PC-3 (cell line): ENCODE measurements around the gene HERC2. TPM values are rescaled to one million over a fixed set of nuclear protein-coding genes. Genes with fewer than 3 reads are reported as not detected.

ENCODE experiments used
- ATAC-seq: fragments of 200-7000 bp; cut with Tn5 transposase; 2 replicates; pipeline ENCODE4 v1.9.1; 2020; ENCODE audit warnings: mild to moderate bottlenecking, moderate library complexity
- BruUV-seq: library from RNA; stranded (reverse); fragments of 400-500 nt; replicated peaks from 2 replicates; lab custom pipeline; 2021; lab: Mats Ljungman, UMichigan
- CTCF ChIA-PET: fragments of 300-600 bp; sonication (Branson Sonifier 250); formaldehyde crosslinking; loops from one replicate; lab custom pipeline; 2022; ENCODE audit warnings: antibody characterized with exemption; lab: Charles Lee
- POLR2A ChIA-PET: fragments of 300-600 bp; sonication (Branson Sonifier 250); formaldehyde crosslinking; loops from one replicate; lab custom pipeline; 2022; ENCODE audit warnings: antibody characterized with exemption; ENCODE audit not compliant: unreplicated experiment; lab: Charles Lee
- DNase-seq: peaks from one replicate; pipeline ENCODE4 v3.0.0-alpha.2; 2015
- H2AFZ ChIP-seq: fragments of 300-600 bp; sonication (generic); 2 replicates; pipeline ENCODE4 v1.6.0; 2016; ENCODE audit warnings: antibody characterized with exemption, low read length
- H3F3A ChIP-seq: fragments of 300-600 bp; sonication (generic); one replicate; pipeline ENCODE4 v1.6.0; 2017; ENCODE audit warnings: antibody characterized with exemption, low read length, control low read depth, mild to moderate bottlenecking; ENCODE audit not compliant: unreplicated experiment
- H3K27ac ChIP-seq: fragments of 300-600 bp; sonication (generic); 2 replicates; pipeline ENCODE4 v1.5.1; 2016; ENCODE audit warnings: mild to moderate bottlenecking, low read length
- H3K27me3 ChIP-seq: fragments of 300-600 bp; sonication (generic); 2 replicates; pipeline ENCODE4 v1.6.1; 2016; ENCODE audit warnings: low read length, mixed read lengths
- H3K36me3 ChIP-seq: fragments of 300-600 bp; sonication (generic); 2 replicates; pipeline ENCODE4 v1.6.1; 2016; ENCODE audit warnings: low read depth, mixed run types, low read length, mixed read lengths
- H3K4me1 ChIP-seq: fragments of 300-600 bp; sonication (generic); 2 replicates; pipeline ENCODE4 v1.5.1; 2016; ENCODE audit warnings: low read length; ENCODE audit not compliant: insufficient read depth
- H3K4me2 ChIP-seq: fragments of 300-600 bp; sonication (generic); 2 replicates; pipeline ENCODE4 v1.6.0; 2016; ENCODE audit warnings: low read length
- H3K4me3 ChIP-seq: fragments of 300-600 bp; sonication (generic); 2 replicates; pipeline ENCODE4 v1.5.1; 2016; ENCODE audit warnings: mild to moderate bottlenecking, low read length, mixed read lengths
- H3K79me2 ChIP-seq: fragments of 300-600 bp; sonication (generic); 2 replicates; pipeline ENCODE4 v1.6.1; 2017; ENCODE audit warnings: low read length, mixed read lengths
- H3K9ac ChIP-seq: fragments of 300-600 bp; sonication (generic); 2 replicates; pipeline ENCODE4 v1.6.0; 2016; ENCODE audit warnings: mild to moderate bottlenecking, low read length
- H3K9me2 ChIP-seq: fragments of 300-600 bp; sonication (generic); replicated peaks from 2 replicates; pipeline ENCODE4 v1.6.1; 2016; ENCODE audit warnings: mixed run types, low read length, mixed read lengths
- H3K9me3 ChIP-seq: fragments of 300-600 bp; sonication (generic); 2 replicates; pipeline ENCODE4 v1.6.1; 2016; ENCODE audit warnings: low read length, mixed read lengths
- H4K20me1 ChIP-seq: fragments of 300-600 bp; sonication (generic); 2 replicates; pipeline ENCODE4 v1.6.1; 2016; ENCODE audit warnings: low read length, mixed read lengths
- EZH2 ChIP-seq: fragments of 300-600 bp; sonication (generic); IDR thresholded peaks from one replicate; pipeline ENCODE4 v1.6.1; 2017; ENCODE audit warnings: antibody characterized with exemption, mild to moderate bottlenecking, low read length; ENCODE audit not compliant: unreplicated experiment
- EZH2phosphoT487 ChIP-seq: fragments of 300-600 bp; sonication (generic); IDR thresholded peaks from 2 replicates; pipeline ENCODE4 v1.6.1; 2018; ENCODE audit warnings: mild to moderate bottlenecking, antibody characterized with exemption, low read length, borderline replicate concordance
- intact Hi-C: fragments of 100-400 bp; cut with micrococcal nuclease; formaldehyde crosslinking; loops from 2 replicates; pipeline ENCODE4 v1.9.0; 2023
- total RNA-seq: library from RNA; depleted of rRNA; stranded (reverse); fragments of >200 nt; gene quantifications from 2 replicates; pipeline ENCODE4 v1.2.3, GENCODE V29; 2014
- TF ChIP-seq, protein P1 (sequence below): fragments of 300-600 bp; sonication (generic); conservative IDR thresholded peaks from 2 replicates; pipeline ENCODE4 v1.5.1; 2017; ENCODE audit warnings: antibody characterized with exemption, low read depth, mild to moderate bottlenecking, low read length

The HERC2 gene
- total RNA-seq, 1 experiment from 2014 or later: 45.9 TPM

DNA sequence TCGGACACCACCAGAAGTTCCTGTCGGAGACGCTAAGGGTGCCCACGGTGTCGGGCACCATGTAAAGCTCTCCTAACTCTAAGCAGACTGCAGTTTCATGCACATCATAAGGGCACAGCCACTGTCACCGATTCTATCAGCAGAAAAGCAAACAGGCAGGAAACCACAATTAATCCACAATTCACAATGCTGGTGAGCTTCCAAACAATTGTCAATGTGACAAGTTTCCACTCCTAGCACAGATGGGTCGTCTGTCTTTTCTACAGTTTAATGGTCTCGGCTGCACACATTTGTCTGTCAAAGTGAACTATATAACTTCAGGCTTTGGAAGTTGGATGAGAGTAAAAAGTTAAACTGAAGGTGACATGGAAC, 214.1 kb downstream of the HERC2 start:
- Histone ChIP-seq H4K20me1 (no peaks in the 10 kb centered on the region), H3K9me3 (no peaks in the 10 kb centered on the region), H3K27ac (no peak overlapping the region), H3F3A (no peaks in the 10 kb centered on the region), H3K79me2 (no peaks in the 10 kb centered on the region), H3K9ac (no peak overlapping the region), H3K4me3 (no peak overlapping the region), H3K4me2 (no peak overlapping the region), H3K4me1 (no peaks in the 10 kb centered on the region), H3K36me3 (peaks cover 3% of the 10 kb centered on the region; the same call in 1 of the 2 replicates), H3K27me3 (peaks cover 14% of the 10 kb centered on the region), H2AFZ (no peak overlapping the region), H3K9me2 (no peaks in the 10 kb centered on the region)
- ATAC-seq (peak; percentile 29), DNase-seq (peak; percentile 17)
- no TSS peak for BruUV-seq
- TF ChIP-seq EZH2phosphoT487 (no peak), EZH2 (no peak)
- TF ChIP-seq, protein P1, sequence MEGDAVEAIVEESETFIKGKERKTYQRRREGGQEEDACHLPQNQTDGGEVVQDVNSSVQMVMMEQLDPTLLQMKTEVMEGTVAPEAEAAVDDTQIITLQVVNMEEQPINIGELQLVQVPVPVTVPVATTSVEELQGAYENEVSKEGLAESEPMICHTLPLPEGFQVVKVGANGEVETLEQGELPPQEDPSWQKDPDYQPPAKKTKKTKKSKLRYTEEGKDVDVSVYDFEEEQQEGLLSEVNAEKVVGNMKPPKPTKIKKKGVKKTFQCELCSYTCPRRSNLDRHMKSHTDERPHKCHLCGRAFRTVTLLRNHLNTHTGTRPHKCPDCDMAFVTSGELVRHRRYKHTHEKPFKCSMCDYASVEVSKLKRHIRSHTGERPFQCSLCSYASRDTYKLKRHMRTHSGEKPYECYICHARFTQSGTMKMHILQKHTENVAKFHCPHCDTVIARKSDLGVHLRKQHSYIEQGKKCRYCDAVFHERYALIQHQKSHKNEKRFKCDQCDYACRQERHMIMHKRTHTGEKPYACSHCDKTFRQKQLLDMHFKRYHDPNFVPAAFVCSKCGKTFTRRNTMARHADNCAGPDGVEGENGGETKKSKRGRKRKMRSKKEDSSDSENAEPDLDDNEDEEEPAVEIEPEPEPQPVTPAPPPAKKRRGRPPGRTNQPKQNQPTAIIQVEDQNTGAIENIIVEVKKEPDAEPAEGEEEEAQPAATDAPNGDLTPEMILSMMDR: no peak
- CTCF ChIA-PET: no interaction called here
- intact Hi-C loops: no loop called here
- POLR2A ChIA-PET: no interaction called here

DNA sequence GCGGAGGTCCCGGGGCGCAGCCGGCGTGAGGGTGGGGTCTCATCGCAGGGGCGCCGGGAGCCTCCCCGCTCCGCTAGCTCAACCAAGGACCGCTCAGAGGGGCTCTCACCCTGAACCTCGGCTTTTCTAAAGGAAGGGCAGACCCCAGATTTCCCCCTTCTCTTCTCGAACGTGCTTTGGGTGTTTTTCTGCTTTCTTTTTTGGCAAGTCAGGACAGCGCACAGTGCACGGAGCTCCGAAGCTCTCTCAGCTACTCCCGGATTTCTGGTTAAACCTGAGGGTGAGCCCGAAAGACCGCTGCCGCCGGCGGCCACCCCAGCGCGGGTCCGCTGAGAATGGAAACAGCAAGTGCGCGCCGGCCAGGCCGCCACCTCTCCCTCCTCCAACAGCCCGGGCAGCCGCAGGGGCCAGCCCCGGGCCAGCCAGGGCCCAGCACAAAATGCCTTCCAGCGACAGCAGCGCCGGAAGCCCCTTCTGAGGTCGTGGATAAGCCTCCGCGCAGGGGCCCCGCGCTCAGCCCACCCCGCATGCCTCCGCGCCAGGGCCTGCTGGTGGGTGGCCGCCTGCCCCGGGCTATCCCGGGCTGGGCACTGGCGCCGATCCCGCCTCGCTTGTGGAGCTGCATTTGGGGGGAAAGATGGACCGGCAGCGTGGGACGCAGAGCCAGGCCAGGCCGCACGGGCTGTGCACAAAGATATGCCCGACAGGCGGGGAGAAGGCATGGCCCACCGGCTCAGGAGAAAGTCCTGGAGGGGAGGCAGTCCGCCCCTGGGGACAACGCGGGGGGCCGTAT, 214.7 kb downstream of the HERC2 start:
- no peak; the same call in 1 of the 2 replicates for TF ChIP-seq EZH2phosphoT487
- peak; percentile 56 for TF ChIP-seq EZH2
- Histone ChIP-seq H3K9ac (no peak overlapping the region), H3K9me2 (no peaks in the 10 kb centered on the region), H3K36me3 (peaks cover 3% of the 10 kb centered on the region; the same call in 1 of the 2 replicates), H3K4me2 (peak overlapping the region; percentile 74), H3K4me3 (peak overlapping the region; percentile 48), H3K4me1 (no peaks in the 10 kb centered on the region), H4K20me1 (no peaks in the 10 kb centered on the region), H3F3A (no peaks in the 10 kb centered on the region), H3K27ac (no peak overlapping the region), H3K27me3 (peaks cover 14% of the 10 kb centered on the region), H3K79me2 (no peaks in the 10 kb centered on the region), H3K9me3 (no peaks in the 10 kb centered on the region), H2AFZ (0 out of 2 replicates have a peak overlapping the region, but pooled peaks have one; percentile 38)
- intact Hi-C loops: no loop called here
- DNase-seq: peak; percentile 9
- BruUV-seq: no TSS peak
- ATAC-seq: peak; percentile 45
- ChIA-PET POLR2A (interaction anchor here (0.6 kb wide), 1 partner anchor 30 kb away, joined by 3 read pairs; no protein-coding TSS in a partner anchor), CTCF (no interaction called here)

DNA sequence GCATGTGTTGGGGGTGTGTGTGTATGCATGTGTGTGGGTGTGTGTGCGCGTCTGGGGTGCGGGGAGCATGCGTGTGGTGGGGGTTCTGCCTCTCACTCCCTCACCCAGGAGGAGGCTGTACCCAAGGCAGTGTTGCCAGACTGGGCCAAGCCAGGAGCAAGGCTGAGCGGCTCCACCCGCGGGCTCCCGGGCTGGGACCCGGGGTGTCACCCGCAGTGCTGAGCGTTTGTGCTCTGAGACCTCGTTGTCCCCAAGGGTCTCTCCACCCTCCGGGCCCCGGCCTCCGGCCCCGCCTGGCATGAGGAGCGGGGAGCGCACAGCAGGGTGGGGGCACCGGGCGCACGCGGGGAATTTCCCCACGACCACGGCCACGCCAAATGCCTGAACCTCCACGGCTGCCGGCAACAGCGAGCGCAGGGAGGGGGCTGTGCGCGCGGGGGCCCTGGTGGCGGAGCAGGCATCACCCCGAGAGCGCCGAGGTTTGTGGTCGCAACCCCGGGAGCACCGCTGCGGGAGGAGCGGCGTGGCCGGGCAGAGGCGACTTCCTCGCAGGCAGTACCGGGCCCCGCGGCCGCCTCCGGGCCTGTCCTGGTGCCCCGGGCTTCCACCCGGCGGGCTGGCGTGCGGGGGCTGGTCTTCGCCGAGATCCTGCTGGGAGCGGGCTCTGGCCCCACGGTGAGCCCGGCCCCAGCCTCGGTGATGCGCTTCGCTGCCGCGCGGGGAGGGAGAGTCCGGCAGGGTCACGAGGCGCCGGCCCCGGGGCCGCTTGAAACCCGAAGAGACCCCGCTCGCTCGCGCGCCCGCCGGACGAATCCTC, 215.5 kb downstream of the HERC2 start:
- CTCF ChIA-PET: no interaction called here
- POLR2A ChIA-PET: interaction anchor here (0.6 kb wide), 1 partner anchor 30 kb away, joined by 3 read pairs; no protein-coding TSS in a partner anchor

More for the DNA sequence above, 215.5 kb downstream of the HERC2 start:
- no TSS peak for BruUV-seq
- no peaks in the 10 kb centered on the region for H3K9me3 ChIP-seq
- H3K4me1 ChIP-seq: no peaks in the 10 kb centered on the region
- no peaks in the 10 kb centered on the region; the same call in 1 of the 2 replicates for H3K36me3 ChIP-seq
- TF ChIP-seq EZH2 (peak; percentile 80), EZH2phosphoT487 (no peak; the same call in 1 of the 2 replicates)
- DNase-seq (no peak), ATAC-seq (peak; percentile 45)
- no peak overlapping the region for H3K27ac ChIP-seq
- H3K9ac ChIP-seq: no peak overlapping the region
- H3K79me2 ChIP-seq: no peaks in the 10 kb centered on the region
- peak overlapping the region; percentile 74 for H3K4me2 ChIP-seq
- H3K4me3 ChIP-seq: peak overlapping the region; percentile 48
- H2AFZ ChIP-seq: 0 out of 2 replicates have a peak overlapping the region, but pooled peaks have one; percentile 38
- no peaks in the 10 kb centered on the region for H3K9me2 ChIP-seq
- peaks cover 14% of the 10 kb centered on the region for H3K27me3 ChIP-seq
- no peaks in the 10 kb centered on the region for H3F3A ChIP-seq
- intact Hi-C loops: no loop called here
- H4K20me1 ChIP-seq: no peaks in the 10 kb centered on the region
